ENCODE results near the gene SEMA5A. TPM values are rescaled to one million over a fixed set of nuclear protein-coding genes. Genes with fewer than 3 reads are reported as not detected.

SEMA5A gene
- total RNA-seq, 1 donor from 2014 or later: 189 TPM

DNA sequence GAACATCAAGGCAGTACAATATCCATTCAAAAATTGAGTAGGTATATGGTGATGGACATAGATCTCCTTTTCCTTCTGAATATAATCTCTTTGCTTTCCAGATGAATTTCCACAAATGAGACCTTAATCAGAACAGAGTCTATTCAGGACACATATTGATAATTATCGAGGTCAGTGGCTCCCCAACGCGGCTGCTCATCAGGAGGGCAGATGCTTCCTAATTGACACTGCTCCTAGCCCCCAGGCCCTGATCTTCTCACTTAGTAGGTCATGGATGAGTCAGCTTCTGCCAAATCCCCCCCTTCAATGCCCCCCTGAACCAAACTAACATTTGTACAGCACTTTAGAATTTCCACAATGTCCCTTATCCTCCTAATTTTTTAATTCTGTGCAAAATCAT is 51.6 kb downstream of the SEMA5A start:
- Mint-ChIP-seq H3K4me3 (ENCODE audit: unreplicated experiment) (no peak overlapping the region), H3K4me1 (ENCODE audit: unreplicated experiment) (peaks cover 26% of the 10 kb centered on the region), H3K36me3 (ENCODE audit: unreplicated experiment) (peaks cover 2% of the 10 kb centered on the region), H3K27me3 (ENCODE audit: unreplicated experiment) (no peaks in the 10 kb centered on the region), H3K9me3 (ENCODE audit: unreplicated experiment) (peaks cover 9% of the 10 kb centered on the region), H3K27ac (ENCODE audit: unreplicated experiment) (no peak overlapping the region)
- TF ChIP-seq, protein P1, sequence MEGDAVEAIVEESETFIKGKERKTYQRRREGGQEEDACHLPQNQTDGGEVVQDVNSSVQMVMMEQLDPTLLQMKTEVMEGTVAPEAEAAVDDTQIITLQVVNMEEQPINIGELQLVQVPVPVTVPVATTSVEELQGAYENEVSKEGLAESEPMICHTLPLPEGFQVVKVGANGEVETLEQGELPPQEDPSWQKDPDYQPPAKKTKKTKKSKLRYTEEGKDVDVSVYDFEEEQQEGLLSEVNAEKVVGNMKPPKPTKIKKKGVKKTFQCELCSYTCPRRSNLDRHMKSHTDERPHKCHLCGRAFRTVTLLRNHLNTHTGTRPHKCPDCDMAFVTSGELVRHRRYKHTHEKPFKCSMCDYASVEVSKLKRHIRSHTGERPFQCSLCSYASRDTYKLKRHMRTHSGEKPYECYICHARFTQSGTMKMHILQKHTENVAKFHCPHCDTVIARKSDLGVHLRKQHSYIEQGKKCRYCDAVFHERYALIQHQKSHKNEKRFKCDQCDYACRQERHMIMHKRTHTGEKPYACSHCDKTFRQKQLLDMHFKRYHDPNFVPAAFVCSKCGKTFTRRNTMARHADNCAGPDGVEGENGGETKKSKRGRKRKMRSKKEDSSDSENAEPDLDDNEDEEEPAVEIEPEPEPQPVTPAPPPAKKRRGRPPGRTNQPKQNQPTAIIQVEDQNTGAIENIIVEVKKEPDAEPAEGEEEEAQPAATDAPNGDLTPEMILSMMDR (IDR thresholded peaks at IDR 0.05): no peak
- no peak for DNase-seq (ENCODE audit: extremely low spot score, unreplicated experiment)

DNA sequence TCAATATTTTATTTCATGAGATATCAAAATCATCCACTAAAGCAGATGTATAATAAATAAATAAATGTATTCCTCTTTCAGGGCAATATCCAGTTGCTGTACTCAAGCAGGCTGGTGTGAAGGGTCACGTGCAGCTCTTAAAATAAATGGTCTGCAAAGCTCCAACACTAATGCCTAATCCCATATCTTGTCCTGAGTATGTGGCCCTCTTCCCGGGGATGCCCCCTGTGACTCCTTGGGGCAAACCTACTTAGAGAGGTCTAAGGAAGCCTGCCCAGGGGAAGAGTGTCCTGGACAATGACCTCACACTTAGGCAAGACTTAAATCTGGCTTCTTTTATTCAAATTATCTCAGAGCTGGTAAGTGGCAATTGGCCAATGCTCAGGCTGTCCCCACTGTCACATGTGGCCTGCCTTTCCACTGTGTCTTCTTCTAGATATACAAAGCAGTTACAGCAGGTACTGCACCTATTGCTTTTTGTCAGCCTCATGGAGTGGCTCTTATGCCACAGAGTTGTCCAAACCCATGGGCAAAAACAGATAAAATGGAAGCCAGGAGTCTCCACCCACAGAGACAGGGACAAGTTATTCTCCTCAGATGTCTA is 55.3 kb downstream of the SEMA5A start:
- H3K9me3 Mint-ChIP-seq (ENCODE audit: unreplicated experiment): peaks cover 9% of the 10 kb centered on the region
- H3K27me3 Mint-ChIP-seq (ENCODE audit: unreplicated experiment): no peaks in the 10 kb centered on the region
- peaks cover 8% of the 10 kb centered on the region for H3K36me3 Mint-ChIP-seq (ENCODE audit: unreplicated experiment)
- no peak overlapping the region for H3K27ac Mint-ChIP-seq (ENCODE audit: unreplicated experiment)
- no peak for DNase-seq (ENCODE audit: extremely low spot score, unreplicated experiment)
- TF ChIP-seq, protein P1 (IDR thresholded peaks at IDR 0.05): no peak
- H3K4me1 Mint-ChIP-seq (ENCODE audit: unreplicated experiment): peaks cover 15% of the 10 kb centered on the region
- H3K4me3 Mint-ChIP-seq (ENCODE audit: unreplicated experiment): no peak overlapping the region

DNA sequence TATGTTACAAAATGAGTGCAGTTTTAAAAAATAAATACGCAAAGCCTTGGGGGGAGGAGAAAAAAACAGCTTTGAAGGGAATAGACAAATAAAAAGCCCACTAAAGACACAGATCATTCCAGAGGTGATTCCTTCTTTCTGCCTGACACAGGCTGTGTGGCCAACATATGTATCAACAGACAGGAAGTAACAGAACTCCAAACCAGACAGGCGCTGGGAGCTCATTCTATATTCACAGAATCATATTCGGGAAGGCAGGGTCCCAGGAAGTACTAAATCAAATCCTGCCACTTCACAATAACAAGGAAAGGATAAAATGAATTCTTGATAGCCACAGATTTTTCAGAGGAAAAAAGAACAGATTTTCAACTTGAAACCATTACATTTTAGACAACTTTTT is 62.1 kb downstream of the SEMA5A start:
- DNase-seq (ENCODE audit: extremely low spot score, unreplicated experiment): no peak
- no peak overlapping the region for H3K4me3 Mint-ChIP-seq (ENCODE audit: unreplicated experiment)
- H3K27ac Mint-ChIP-seq (ENCODE audit: unreplicated experiment): peak overlapping the region; percentile 8
- H3K4me1 Mint-ChIP-seq (ENCODE audit: unreplicated experiment): peaks cover 43% of the 10 kb centered on the region
- TF ChIP-seq, protein P1 (IDR thresholded peaks at IDR 0.05): no peak
- H3K9me3 Mint-ChIP-seq (ENCODE audit: unreplicated experiment): no peaks in the 10 kb centered on the region
- no peaks in the 10 kb centered on the region for H3K27me3 Mint-ChIP-seq (ENCODE audit: unreplicated experiment)
- H3K36me3 Mint-ChIP-seq (ENCODE audit: unreplicated experiment): peaks cover 16% of the 10 kb centered on the region

DNA sequence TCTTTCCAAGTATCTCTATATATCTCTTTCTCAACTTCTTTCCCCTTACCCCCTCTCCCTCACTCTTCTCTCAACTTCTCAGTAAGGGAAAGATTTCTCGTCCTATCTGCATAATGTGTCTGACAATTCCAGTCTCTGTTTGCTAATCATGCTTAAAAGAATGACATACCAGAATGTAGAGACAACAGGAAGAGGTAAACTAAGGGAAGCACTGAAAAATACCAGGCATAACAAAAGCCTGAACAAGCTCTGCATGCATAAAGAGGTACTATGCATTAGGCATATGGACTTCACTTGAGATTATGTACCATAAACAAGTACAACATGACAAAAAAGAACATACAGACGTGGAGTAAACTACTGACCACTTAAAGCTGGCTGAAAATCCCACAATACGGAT is 62.6 kb downstream of the SEMA5A start:
- no peaks in the 10 kb centered on the region for H3K9me3 Mint-ChIP-seq (ENCODE audit: unreplicated experiment)
- H3K4me1 Mint-ChIP-seq (ENCODE audit: unreplicated experiment): peaks cover 45% of the 10 kb centered on the region
- H3K27me3 Mint-ChIP-seq (ENCODE audit: unreplicated experiment): no peaks in the 10 kb centered on the region
- peaks cover 21% of the 10 kb centered on the region for H3K36me3 Mint-ChIP-seq (ENCODE audit: unreplicated experiment)
- no peak for DNase-seq (ENCODE audit: extremely low spot score, unreplicated experiment)
- TF ChIP-seq, protein P1 (IDR thresholded peaks at IDR 0.05): no peak
- no peak overlapping the region for H3K4me3 Mint-ChIP-seq (ENCODE audit: unreplicated experiment)
- H3K27ac Mint-ChIP-seq (ENCODE audit: unreplicated experiment): no peak overlapping the region

DNA sequence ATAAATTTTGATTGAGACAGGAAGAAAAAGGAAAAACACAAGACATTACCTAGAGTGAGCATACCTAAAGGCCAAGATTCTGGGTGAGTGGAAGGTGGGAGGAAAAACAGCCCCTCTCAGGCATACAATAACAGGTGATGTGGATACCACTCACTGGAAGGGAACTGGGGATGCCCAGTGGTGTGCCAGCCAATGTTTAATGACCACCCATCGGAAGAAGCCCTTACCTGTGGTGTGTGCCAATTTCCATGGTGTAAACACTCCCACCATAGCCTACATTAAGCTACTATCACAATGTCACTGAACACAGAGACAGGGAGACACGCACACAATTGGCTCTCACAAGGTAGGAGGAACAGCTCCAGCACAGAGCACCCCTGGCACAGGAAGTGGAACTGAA is 63.5 kb downstream of the SEMA5A start:
- no peak overlapping the region for H3K4me3 Mint-ChIP-seq (ENCODE audit: unreplicated experiment)
- no peak overlapping the region for H3K27ac Mint-ChIP-seq (ENCODE audit: unreplicated experiment)
- H3K36me3 Mint-ChIP-seq (ENCODE audit: unreplicated experiment): peaks cover 28% of the 10 kb centered on the region
- TF ChIP-seq, protein P1 (IDR thresholded peaks at IDR 0.05): no peak
- no peaks in the 10 kb centered on the region for H3K27me3 Mint-ChIP-seq (ENCODE audit: unreplicated experiment)
- peaks cover 45% of the 10 kb centered on the region for H3K4me1 Mint-ChIP-seq (ENCODE audit: unreplicated experiment)
- peaks cover 3% of the 10 kb centered on the region for H3K9me3 Mint-ChIP-seq (ENCODE audit: unreplicated experiment)
- no peak for DNase-seq (ENCODE audit: extremely low spot score, unreplicated experiment)
